NCI-H748 (cell line): ENCODE measurements around the gene MVD.
"Not testable (repeated sequence)": the region's sequence is repeated elsewhere in the genome, so short reads cannot be mapped to it uniquely, and the experiment has no call there.

Source experiments
- DNase-seq: peaks from one replicate; lab custom pipeline; 2025; ENCODE audit not compliant: unreplicated experiment; lab: John Stamatoyannopoulos, UW

Gene MVD

DNA sequence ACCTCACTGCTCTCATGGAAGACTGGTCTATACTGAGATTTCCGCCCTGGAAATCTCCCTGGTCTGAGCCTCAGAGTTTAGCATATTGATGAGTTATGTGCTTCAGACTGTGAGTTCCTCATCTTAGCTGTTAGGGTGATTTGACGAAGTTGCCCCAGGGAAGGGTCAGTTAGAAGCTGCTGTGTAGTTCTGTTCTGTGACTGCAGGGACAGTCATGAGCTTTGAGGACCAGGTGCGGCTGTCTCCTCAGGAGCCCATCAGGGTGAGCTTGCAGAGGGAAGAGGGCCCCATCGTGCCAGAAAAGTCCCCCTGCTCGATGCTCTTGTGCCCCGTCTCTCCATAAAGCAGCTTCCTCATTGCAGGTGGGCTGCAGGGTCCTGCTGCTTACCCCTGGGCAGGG, 52.8 kb downstream of the MVD start:
- DNase-seq = no peak

DNA sequence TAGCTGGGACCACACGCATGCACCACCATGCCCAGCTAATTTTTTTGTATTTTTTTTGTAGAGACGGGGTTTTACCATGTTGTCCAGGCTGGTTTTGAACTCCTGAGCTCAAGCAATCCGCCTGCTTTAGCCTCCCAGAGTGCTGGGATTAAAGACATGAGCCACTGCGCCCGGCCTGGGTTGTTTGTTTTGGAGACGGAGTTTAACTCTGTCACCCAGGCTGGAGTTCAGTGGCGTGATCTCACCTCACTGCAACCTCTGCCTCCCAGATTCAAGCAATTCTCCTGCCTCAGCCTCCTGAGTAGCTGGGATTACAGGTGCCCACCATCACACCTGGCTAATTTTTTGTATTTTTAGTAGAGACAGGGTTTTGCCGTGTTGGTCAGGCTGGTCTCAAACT, 53.5 kb downstream of the MVD start:
- DNase-seq = not testable (repeated sequence)

DNA sequence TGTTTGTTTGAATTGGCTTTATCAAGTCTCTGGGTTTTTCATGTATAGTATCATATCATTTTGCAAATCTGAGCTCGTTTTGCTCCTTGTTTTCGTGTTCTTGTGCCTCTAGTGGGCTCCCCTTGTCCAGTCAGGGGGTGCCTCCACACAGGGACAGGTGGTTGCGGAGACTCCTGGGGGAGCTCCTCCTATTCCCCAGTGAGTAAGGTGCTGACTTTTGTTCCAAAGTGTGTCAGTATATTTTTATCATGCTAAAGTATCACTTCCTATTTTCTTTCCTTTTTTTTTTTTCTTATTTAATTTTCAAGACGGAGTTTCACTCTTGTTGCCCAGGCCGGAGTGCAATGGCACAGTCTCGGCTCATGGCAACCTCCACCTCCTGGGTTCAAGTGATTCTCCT, 54.8 kb downstream of the MVD start:
- no peak for DNase-seq

DNA sequence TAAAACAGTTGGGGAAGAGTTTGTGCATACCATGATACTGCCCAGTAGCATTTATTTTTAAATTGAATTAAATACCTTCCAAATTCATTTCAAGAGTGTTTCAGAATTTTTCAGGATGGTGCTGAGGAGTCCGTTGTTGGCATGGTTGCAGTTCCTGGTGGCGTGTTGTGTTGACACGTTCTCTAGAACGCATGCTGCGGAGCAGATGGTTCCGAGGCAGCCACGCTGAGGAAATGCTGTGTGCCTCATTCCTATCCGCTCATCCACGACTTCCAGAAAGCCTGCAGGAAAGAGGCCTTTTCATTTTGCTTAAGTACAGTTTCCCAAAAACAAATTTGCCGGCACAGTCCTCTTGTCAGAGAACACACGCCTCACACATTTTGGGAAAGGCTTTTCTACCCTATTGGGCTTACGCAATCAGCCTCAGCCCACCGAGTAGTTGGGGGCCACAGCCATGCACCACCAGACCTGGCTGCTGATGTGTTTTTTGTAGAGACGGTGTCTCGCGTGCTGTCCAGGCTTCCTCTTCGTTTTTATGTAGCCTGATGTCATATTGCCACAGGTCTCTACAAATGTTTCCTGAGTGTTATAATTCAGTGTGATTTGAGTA, 56.6 kb downstream of the MVD start:
- DNase-seq = no peak

DNA sequence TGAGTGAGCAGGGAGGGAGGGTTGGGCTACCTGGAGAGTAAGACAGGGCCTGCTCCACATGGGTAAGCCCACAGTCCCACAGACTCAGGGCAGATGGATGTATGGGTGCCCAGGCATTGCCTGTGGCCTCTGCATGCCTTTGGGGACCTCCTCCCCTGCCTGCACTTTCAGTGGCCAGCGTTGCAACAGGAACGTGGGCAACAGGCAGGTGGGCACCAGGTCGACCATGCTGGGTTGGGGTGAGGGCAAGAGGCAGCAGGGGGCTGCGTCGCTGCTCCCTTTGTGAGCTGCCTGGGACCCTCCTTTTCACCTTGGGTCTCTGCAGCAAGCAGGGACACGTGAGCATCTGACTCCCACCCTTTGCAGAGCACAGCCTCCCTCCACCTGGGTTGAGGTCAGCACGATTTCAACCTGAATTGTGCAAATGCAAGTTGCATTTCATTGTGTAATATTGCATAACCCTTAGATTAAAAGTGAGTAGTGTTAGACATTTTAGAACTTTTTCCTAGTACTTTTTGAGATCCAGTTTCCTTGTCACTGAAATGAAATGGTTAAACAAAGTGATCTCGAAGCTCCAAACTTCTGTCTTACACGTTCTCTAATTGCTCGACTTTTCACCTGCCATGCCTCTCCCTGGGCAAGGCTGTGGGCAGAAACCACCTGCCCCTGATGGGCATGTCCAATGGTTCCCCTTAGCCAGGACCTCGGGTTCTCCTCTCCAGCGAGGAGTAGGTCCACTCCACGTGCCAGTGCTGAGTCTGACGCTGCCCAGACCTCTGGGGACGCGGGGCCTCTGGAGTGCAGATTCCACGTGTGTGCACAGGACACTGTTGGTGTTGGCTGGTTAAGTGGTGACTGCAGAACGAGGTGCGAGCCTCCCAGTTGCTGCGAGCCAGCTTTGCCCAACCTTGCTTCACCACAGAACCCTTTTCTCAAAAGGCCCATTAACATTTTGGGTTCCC, 57.4 kb downstream of the MVD start:
- no peak for DNase-seq

DNA sequence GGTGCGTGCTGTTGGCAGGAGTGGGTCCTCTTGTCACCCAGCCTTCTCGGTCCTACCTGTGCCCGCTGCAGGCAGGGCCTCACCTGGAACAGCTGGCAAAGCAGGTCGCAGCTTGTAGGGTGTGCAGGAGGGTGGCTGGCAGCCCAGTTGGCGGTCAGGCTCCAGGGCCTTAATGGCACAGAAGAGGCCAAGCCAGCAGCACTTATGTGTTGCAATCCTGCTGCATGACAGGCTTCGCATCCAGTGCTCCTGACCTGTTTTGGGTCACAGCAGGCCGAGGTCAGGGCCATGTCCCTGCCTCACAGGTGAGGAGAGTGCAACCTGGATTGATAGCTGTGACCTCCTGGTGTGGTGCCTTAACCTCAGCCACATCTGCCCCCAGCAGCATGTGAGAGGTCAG, 60.8 kb downstream of the MVD start:
- DNase-seq = no peak
